Endodermal cell (in vitro differentiated cells): ENCODE measurements around the gene GCAT. TPM values are rescaled to one million over a fixed set of nuclear protein-coding genes. Genes with fewer than 3 reads are reported as not detected.

Experiments used
- DNase-seq: peaks from one replicate; pipeline ENCODE4 v3.0.0-alpha.2; 2017
- H3K27ac ChIP-seq: 2 replicates; pipeline ENCODE4 v1.5.1; 2013; ENCODE audit warnings: mild to moderate bottlenecking, low read depth, low read length, moderate library complexity
- H3K27me3 ChIP-seq: 2 replicates; pipeline ENCODE4 v1.6.1; 2013; ENCODE audit warnings: mild to moderate bottlenecking, low read length, moderate library complexity; ENCODE audit not compliant: insufficient read depth, control insufficient read depth, poor library complexity, severe bottlenecking
- H3K36me3 ChIP-seq: 2 replicates; pipeline ENCODE4 v1.7.0; 2013; ENCODE audit warnings: mild to moderate bottlenecking, low read length, moderate library complexity; ENCODE audit not compliant: control insufficient read depth, insufficient read depth
- H3K4me1 ChIP-seq: one replicate; pipeline ENCODE4 v1.7.0; 2013; ENCODE audit warnings: low read length; ENCODE audit not compliant: control insufficient read depth, insufficient read depth
- H3K4me3 ChIP-seq: 2 replicates; pipeline ENCODE4 v1.5.1; 2013; ENCODE audit warnings: mild to moderate bottlenecking, low read length, moderate library complexity
- H3K9ac ChIP-seq: 2 replicates; pipeline ENCODE4 v1.6.1; 2013; ENCODE audit warnings: mild to moderate bottlenecking, low read length, moderate library complexity; ENCODE audit not compliant: poor library complexity, severe bottlenecking; ENCODE audit errors: extremely low read depth
- H3K9me3 ChIP-seq: 2 replicates; pipeline ENCODE4 v1.6.1; 2013; ENCODE audit warnings: mild to moderate bottlenecking, low read length, moderate library complexity; ENCODE audit not compliant: control insufficient read depth
- H3K27ac Mint-ChIP-seq: 2 replicates; pipeline ENCODE4 v1.8.0; 2020; ENCODE audit warnings: mixed read lengths
- H3K27me3 Mint-ChIP-seq: 2 replicates; pipeline ENCODE4 v1.8.0; 2021; ENCODE audit warnings: mild to moderate bottlenecking, mixed read lengths; ENCODE audit not compliant: insufficient read depth
- H3K36me3 Mint-ChIP-seq: 2 replicates; pipeline ENCODE4 v1.8.0; 2020; ENCODE audit warnings: low read depth, mixed read lengths
- H3K4me1 Mint-ChIP-seq: 2 replicates; pipeline ENCODE4 v1.8.0; 2020; ENCODE audit warnings: mixed read lengths
- H3K4me3 Mint-ChIP-seq: 2 replicates; pipeline ENCODE4 v1.8.0; 2020; ENCODE audit warnings: mild to moderate bottlenecking, moderate library complexity, mixed read lengths
- H3K9me3 Mint-ChIP-seq: 2 replicates; pipeline ENCODE4 v1.8.0; 2020; ENCODE audit warnings: mild to moderate bottlenecking, mixed read lengths
- CTCF ChIP-seq: fragments of 200-600 bp; sonication (generic); conservative IDR thresholded peaks from 2 replicates; pipeline ENCODE4 v1.5.0; 2021; ENCODE audit warnings: antibody characterized with exemption, mild to moderate bottlenecking
- WGBS, 2 experiments: methylation state at CpG; one replicate each; pipeline versions ENCODE4 v1.1.5 to v1.1.7; 2013; ENCODE audit warnings: missing lambda C conversion rate in 2 of 2, mixed read lengths in 1 of 2; ENCODE audit not compliant: insufficient coverage in 1 of 2, insufficient read length in 1 of 2; 5-methylcytosine and 5-hydroxymethylcytosine counted together
- total RNA-seq, 2 donors: library from RNA; stranded (reverse); fragmentation: NEBNext Ultra II Directional in 1 of 2; extraction: Animal tissue kit (Norgen Biotek cat#: 25700) in 1 of 2; gene quantifications; 2 replicates in 1 of 2; 3 replicates in 1 of 2; pipeline ENCODE4 v1.2.1, GENCODE V29; 2021

The GCAT gene
- total RNA-seq, 2 donors from 2014 or later, result 22.2 to 26.2 TPM

GRCh38 chr22:37778370-37779009 lies 29.2 kb upstream of the GCAT start:
- DNase-seq, result no peak
- no peak overlapping the region for H3K4me3 Mint-ChIP-seq
- H3K9ac ChIP-seq, result no peak overlapping the region
- H3K36me3 ChIP-seq, result no peaks in the 10 kb centered on the region
- no peaks in the 10 kb centered on the region for H3K27me3 ChIP-seq
- H3K4me1 ChIP-seq, result no peaks in the 10 kb centered on the region
- no peaks in the 10 kb centered on the region for H3K9me3 ChIP-seq
- TF ChIP-seq CTCF, result no peak
- no peak overlapping the region for H3K27ac Mint-ChIP-seq
- no peak overlapping the region for H3K27ac ChIP-seq
- peaks cover 2% of the 10 kb centered on the region for H3K27me3 Mint-ChIP-seq
- peaks cover 3% of the 10 kb centered on the region for H3K36me3 Mint-ChIP-seq
- WGBS, 2 experiments, result 91 to 98% methylated on average over 8 to 10 of the region's 10 CpGs
- H3K4me3 ChIP-seq, result no peak overlapping the region
- no peaks in the 10 kb centered on the region for H3K9me3 Mint-ChIP-seq
- H3K4me1 Mint-ChIP-seq, result peaks cover 12% of the 10 kb centered on the region

- Mint-ChIP-seq H3K27ac (no peak overlapping the region), H3K4me3 (no peak overlapping the region), H3K9me3 (peaks cover 9% of the 10 kb centered on the region), H3K36me3 (no peaks in the 10 kb centered on the region), H3K4me1 (peaks cover 12% of the 10 kb centered on the region), H3K27me3 (peaks cover 8% of the 10 kb centered on the region)
- Histone ChIP-seq H3K4me3 (no peak overlapping the region), H3K36me3 (no peaks in the 10 kb centered on the region), H3K9me3 (no peaks in the 10 kb centered on the region), H3K27ac (no peak overlapping the region), H3K4me1 (no peaks in the 10 kb centered on the region), H3K27me3 (no peaks in the 10 kb centered on the region), H3K9ac (no peak overlapping the region)
- 88 to 90% methylated on average over 9 to 13 of the region's 13 CpGs for WGBS, 2 experiments
- peak; percentile 75 for DNase-seq
- TF ChIP-seq CTCF, result peak; percentile 70
Measured at GRCh38 chr22:37781434-37782059, 26.2 kb upstream of the GCAT start.

- DNase-seq, result peak; percentile 45
- Histone ChIP-seq H3K9me3 (no peaks in the 10 kb centered on the region), H3K4me1 (no peaks in the 10 kb centered on the region), H3K4me3 (no peak overlapping the region), H3K27me3 (no peaks in the 10 kb centered on the region), H3K36me3 (no peaks in the 10 kb centered on the region), H3K9ac (no peak overlapping the region), H3K27ac (no peak overlapping the region)
- Mint-ChIP-seq H3K4me1 (peaks cover 12% of the 10 kb centered on the region), H3K27me3 (peaks cover 11% of the 10 kb centered on the region), H3K4me3 (no peak overlapping the region), H3K27ac (no peak overlapping the region), H3K9me3 (peaks cover 15% of the 10 kb centered on the region), H3K36me3 (no peaks in the 10 kb centered on the region)
- 88 to 93% methylated on average over 15 to 18 of the region's 18 CpGs for WGBS, 2 experiments
- TF ChIP-seq CTCF, result peak; percentile 62
Measured at GRCh38 chr22:37782340-37783168, 25.2 kb upstream of the GCAT start.
